WTC11 (cell line): ENCODE results near the gene ITPR1. TPM values are rescaled to one million over a fixed set of nuclear protein-coding genes. Genes with fewer than 3 reads are reported as not detected.

Experiments
- ATAC-seq: fragments of 200-7000 bp; cut with Tn5 transposase; 2 replicates; pipeline ENCODE4 v1.10.0; 2021; ENCODE audit warnings: mild to moderate bottlenecking, moderate library complexity
- CTCF ChIA-PET: fragments of 300-600 bp; sonication (Branson Sonifier 250); formaldehyde crosslinking; loops from one replicate; lab custom pipeline; 2021; ENCODE audit warnings: antibody characterized with exemption; lab: Charles Lee
- POLR2A ChIA-PET: fragments of 350-600 bp; sonication (Branson Sonifier 250); formaldehyde crosslinking; loops from one replicate; lab custom pipeline; 2021; ENCODE audit warnings: antibody characterized with exemption; lab: Charles Lee
- DNase-seq: peaks from one replicate; pipeline ENCODE4 v3.0.0; 2021; ENCODE audit warnings: low spot score
- H3K27ac Mint-ChIP-seq: 2 replicates; pipeline ENCODE4 v1.8.0; 2021; ENCODE audit warnings: mixed read lengths
- H3K27me3 Mint-ChIP-seq: 2 replicates; pipeline ENCODE4 v1.8.0; 2021; ENCODE audit warnings: low read depth, mild to moderate bottlenecking, moderate library complexity, mixed read lengths
- H3K36me3 Mint-ChIP-seq: 2 replicates; pipeline ENCODE4 v1.8.0; 2021; ENCODE audit warnings: mixed read lengths
- H3K4me1 Mint-ChIP-seq: 2 replicates; pipeline ENCODE4 v1.8.0; 2022; ENCODE audit warnings: mixed read lengths
- H3K4me3 Mint-ChIP-seq: 2 replicates; pipeline ENCODE4 v1.8.0; 2021; ENCODE audit warnings: mild to moderate bottlenecking, moderate library complexity, mixed read lengths
- H3K9me3 Mint-ChIP-seq: 2 replicates; pipeline ENCODE4 v1.8.0; 2021; ENCODE audit warnings: mixed read lengths
- CREM ChIP-seq: sonication (generic); formaldehyde crosslinking; IDR thresholded peaks from 2 replicates; pipeline ENCODE4 v1.8.1; 2022; ENCODE audit warnings: mild to moderate bottlenecking, missing genetic modification reagents, moderate library complexity
- E2F4 ChIP-seq: sonication (generic); formaldehyde crosslinking; IDR thresholded peaks from 2 replicates; pipeline ENCODE4 v1.8.1; 2022; ENCODE audit warnings: low read depth, mild to moderate bottlenecking, moderate library complexity, missing genetic modification reagents, borderline replicate concordance
- ELF4 ChIP-seq: sonication (generic); formaldehyde crosslinking; IDR thresholded peaks from 2 replicates; pipeline ENCODE4 v1.8.1; 2022; ENCODE audit warnings: low read depth, mild to moderate bottlenecking, moderate library complexity, missing genetic modification reagents
- GRHL2 ChIP-seq: fragments of 250-450 bp; sonication (Bioruptor Pico); IDR thresholded peaks from 2 replicates; pipeline ENCODE4 v1.8.0; 2022; ENCODE audit warnings: mild to moderate bottlenecking, moderate library complexity; ENCODE audit not compliant: insufficient replicate concordance, severe bottlenecking
- NR1H2 ChIP-seq: sonication (generic); formaldehyde crosslinking; IDR thresholded peaks from 2 replicates; pipeline ENCODE4 v1.9.0; 2021; ENCODE audit warnings: mild to moderate bottlenecking, moderate library complexity, missing genetic modification reagents
- RELA ChIP-seq: sonication (generic); formaldehyde crosslinking; IDR thresholded peaks from 2 replicates; pipeline ENCODE4 v1.8.1; 2022; ENCODE audit warnings: missing genetic modification reagents, mild to moderate bottlenecking, borderline replicate concordance
- SMAD4 ChIP-seq: sonication (generic); formaldehyde crosslinking; IDR thresholded peaks from 2 replicates; pipeline ENCODE4 v1.8.0; 2022; ENCODE audit warnings: mild to moderate bottlenecking, missing genetic modification reagents
- SP1 ChIP-seq: sonication (generic); formaldehyde crosslinking; conservative IDR thresholded peaks from 2 replicates; pipeline ENCODE4 v1.8.1; 2022; ENCODE audit warnings: missing genetic modification reagents
- TEAD1 ChIP-seq: sonication (generic); formaldehyde crosslinking; IDR thresholded peaks from 2 replicates; pipeline ENCODE4 v1.8.0; 2022; ENCODE audit warnings: mild to moderate bottlenecking, missing genetic modification reagents
- ZBTB21 ChIP-seq: sonication (generic); formaldehyde crosslinking; IDR thresholded peaks from 2 replicates; pipeline ENCODE4 v1.8.1; 2023; ENCODE audit warnings: mild to moderate bottlenecking, missing genetic modification reagents, borderline replicate concordance
- ZNF121 ChIP-seq: sonication (generic); formaldehyde crosslinking; IDR thresholded peaks from 2 replicates; pipeline ENCODE4 v1.8.0; 2023; ENCODE audit warnings: missing genetic modification reagents
- ZNF232 ChIP-seq: sonication (generic); formaldehyde crosslinking; IDR thresholded peaks from 2 replicates; pipeline ENCODE4 v1.8.0; 2022; ENCODE audit warnings: mild to moderate bottlenecking, missing genetic modification reagents
- ZNF317 ChIP-seq: sonication (generic); formaldehyde crosslinking; IDR thresholded peaks from 2 replicates; pipeline ENCODE4 v1.8.1; 2023; ENCODE audit warnings: low read depth, mild to moderate bottlenecking, moderate library complexity, missing genetic modification reagents, borderline replicate concordance
- ZNF416 ChIP-seq: fragments of 250-450 bp; sonication (Bioruptor Pico); IDR thresholded peaks from 2 replicates; pipeline ENCODE4 v1.9.0; 2021; ENCODE audit warnings: mild to moderate bottlenecking, inconsistent platforms
- ZNF671 ChIP-seq: fragments of 250-450 bp; sonication (Bioruptor Pico); IDR thresholded peaks from 2 replicates; pipeline ENCODE4 v1.8.0; 2021; ENCODE audit warnings: mild to moderate bottlenecking
- total RNA-seq: library from RNA; stranded (reverse); gene quantifications from 3 replicates; pipeline ENCODE4 v1.2.3, GENCODE V29; 2021
- TF ChIP-seq, protein P1 (sequence below): fragments of 250-450 bp; sonication (Bioruptor Pico); IDR thresholded peaks from 2 replicates; pipeline ENCODE4 v1.8.0; 2021; ENCODE audit warnings: mild to moderate bottlenecking
- TF ChIP-seq, protein P2 (sequence below): sonication (generic); formaldehyde crosslinking; conservative IDR thresholded peaks from 2 replicates; pipeline ENCODE4 v1.8.1; 2022; ENCODE audit warnings: mild to moderate bottlenecking, missing genetic modification reagents
- TF ChIP-seq, protein P3 (sequence below): fragments of 250-450 bp; sonication (Bioruptor Pico); IDR thresholded peaks from 2 replicates; pipeline ENCODE4 v1.9.0; 2021; ENCODE audit warnings: mild to moderate bottlenecking, borderline replicate concordance
- TF ChIP-seq, protein P4 (sequence below): sonication (generic); formaldehyde crosslinking; IDR thresholded peaks from 2 replicates; pipeline ENCODE4 v1.8.0; 2022; ENCODE audit warnings: mild to moderate bottlenecking, missing genetic modification reagents
- TF ChIP-seq, protein P5 (sequence below): fragments of 250-450 bp; sonication (Bioruptor Pico); IDR thresholded peaks from 2 replicates; pipeline ENCODE4 v1.9.0; 2021; ENCODE audit warnings: moderate library complexity, mild to moderate bottlenecking, inconsistent platforms, borderline replicate concordance

The ITPR1 gene
- total RNA-seq, 1 experiment from 2014 or later = 11.8 TPM

- H3K4me1 Mint-ChIP-seq = peaks cover 12% of the 10 kb centered on the region
- H3K27me3 Mint-ChIP-seq = no peaks in the 10 kb centered on the region; the same call in 1 of the 2 replicates
- TF ChIP-seq ZNF671 (CRISPR knock-in tag) (no peak), ZNF416 (CRISPR knock-in tag) (no peak), ELF4 (CRISPR knock-in tag) (no peak), CREM (CRISPR knock-in tag) (no peak), ZNF121 (CRISPR knock-in tag) (no peak), GRHL2 (CRISPR knock-in tag) (no peak), RELA (no peak), SMAD4 (CRISPR knock-in tag) (no peak), NR1H2 (CRISPR knock-in tag) (no peak), TEAD1 (CRISPR knock-in tag) (no peak), ZNF232 (no peak), E2F4 (no peak), SP1 (CRISPR knock-in tag) (no peak)
- TF ChIP-seq, protein P1, sequence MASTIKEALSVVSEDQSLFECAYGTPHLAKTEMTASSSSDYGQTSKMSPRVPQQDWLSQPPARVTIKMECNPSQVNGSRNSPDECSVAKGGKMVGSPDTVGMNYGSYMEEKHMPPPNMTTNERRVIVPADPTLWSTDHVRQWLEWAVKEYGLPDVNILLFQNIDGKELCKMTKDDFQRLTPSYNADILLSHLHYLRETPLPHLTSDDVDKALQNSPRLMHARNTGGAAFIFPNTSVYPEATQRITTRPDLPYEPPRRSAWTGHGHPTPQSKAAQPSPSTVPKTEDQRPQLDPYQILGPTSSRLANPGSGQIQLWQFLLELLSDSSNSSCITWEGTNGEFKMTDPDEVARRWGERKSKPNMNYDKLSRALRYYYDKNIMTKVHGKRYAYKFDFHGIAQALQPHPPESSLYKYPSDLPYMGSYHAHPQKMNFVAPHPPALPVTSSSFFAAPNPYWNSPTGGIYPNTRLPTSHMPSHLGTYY (CRISPR knock-in tag) = no peak
- TF ChIP-seq, protein P2, sequence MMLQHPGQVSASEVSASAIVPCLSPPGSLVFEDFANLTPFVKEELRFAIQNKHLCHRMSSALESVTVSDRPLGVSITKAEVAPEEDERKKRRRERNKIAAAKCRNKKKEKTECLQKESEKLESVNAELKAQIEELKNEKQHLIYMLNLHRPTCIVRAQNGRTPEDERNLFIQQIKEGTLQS (CRISPR knock-in tag) = no peak
- TF ChIP-seq, protein P3, sequence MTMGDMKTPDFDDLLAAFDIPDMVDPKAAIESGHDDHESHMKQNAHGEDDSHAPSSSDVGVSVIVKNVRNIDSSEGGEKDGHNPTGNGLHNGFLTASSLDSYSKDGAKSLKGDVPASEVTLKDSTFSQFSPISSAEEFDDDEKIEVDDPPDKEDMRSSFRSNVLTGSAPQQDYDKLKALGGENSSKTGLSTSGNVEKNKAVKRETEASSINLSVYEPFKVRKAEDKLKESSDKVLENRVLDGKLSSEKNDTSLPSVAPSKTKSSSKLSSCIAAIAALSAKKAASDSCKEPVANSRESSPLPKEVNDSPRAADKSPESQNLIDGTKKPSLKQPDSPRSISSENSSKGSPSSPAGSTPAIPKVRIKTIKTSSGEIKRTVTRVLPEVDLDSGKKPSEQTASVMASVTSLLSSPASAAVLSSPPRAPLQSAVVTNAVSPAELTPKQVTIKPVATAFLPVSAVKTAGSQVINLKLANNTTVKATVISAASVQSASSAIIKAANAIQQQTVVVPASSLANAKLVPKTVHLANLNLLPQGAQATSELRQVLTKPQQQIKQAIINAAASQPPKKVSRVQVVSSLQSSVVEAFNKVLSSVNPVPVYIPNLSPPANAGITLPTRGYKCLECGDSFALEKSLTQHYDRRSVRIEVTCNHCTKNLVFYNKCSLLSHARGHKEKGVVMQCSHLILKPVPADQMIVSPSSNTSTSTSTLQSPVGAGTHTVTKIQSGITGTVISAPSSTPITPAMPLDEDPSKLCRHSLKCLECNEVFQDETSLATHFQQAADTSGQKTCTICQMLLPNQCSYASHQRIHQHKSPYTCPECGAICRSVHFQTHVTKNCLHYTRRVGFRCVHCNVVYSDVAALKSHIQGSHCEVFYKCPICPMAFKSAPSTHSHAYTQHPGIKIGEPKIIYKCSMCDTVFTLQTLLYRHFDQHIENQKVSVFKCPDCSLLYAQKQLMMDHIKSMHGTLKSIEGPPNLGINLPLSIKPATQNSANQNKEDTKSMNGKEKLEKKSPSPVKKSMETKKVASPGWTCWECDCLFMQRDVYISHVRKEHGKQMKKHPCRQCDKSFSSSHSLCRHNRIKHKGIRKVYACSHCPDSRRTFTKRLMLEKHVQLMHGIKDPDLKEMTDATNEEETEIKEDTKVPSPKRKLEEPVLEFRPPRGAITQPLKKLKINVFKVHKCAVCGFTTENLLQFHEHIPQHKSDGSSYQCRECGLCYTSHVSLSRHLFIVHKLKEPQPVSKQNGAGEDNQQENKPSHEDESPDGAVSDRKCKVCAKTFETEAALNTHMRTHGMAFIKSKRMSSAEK (CRISPR knock-in tag) = no peak
- no peaks in the 10 kb centered on the region for H3K36me3 Mint-ChIP-seq
- POLR2A ChIA-PET = no interaction called here
- DNase-seq = no peak
- ATAC-seq = no peak
- no peaks in the 10 kb centered on the region for H3K9me3 Mint-ChIP-seq
- CTCF ChIA-PET = no interaction called here
- H3K4me3 Mint-ChIP-seq = no peak overlapping the region
- H3K27ac Mint-ChIP-seq = no peak overlapping the region
Measured at GRCh38 chr3:4551051-4551711, 58.0 kb downstream of the ITPR1 start.

DNA sequence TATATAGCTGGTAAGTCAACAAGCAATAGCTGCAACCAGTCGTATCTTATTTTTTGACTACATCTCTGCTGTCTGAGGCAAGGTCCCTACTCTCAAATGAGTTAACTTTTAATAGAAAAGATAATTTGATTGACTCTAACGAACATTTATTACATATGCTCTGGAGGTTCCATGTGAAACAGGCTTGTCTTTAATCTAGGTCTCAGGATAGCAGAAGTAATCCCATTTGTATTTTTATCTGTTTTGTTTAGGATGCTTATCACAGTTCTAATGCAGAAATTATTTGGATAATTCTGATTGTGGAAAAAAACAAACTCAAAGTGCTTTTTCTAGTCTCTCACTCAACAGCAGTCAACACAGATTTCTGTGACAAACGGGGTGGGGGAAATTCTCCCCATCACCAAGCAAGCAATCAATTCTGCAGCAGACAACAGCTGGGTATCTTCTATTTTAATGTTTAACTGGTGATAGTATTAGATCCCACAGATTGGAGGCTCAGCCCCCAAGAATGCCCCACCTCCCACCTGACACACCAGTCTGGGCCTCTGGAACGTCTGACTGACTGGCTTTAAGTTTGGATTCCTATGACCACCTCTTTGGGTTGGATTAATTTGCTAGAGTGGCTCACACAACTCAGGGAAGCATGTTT lies 58.8 kb downstream of the ITPR1 start:
- ChIA-PET POLR2A (interaction anchor here (1.0 kb wide), 1 partner anchor 84 kb away, joined by 4 read pairs; no protein-coding TSS in a partner anchor), CTCF (no interaction called here)
- no peak for TF ChIP-seq ZNF317 (CRISPR knock-in tag)
- TF ChIP-seq, protein P4, sequence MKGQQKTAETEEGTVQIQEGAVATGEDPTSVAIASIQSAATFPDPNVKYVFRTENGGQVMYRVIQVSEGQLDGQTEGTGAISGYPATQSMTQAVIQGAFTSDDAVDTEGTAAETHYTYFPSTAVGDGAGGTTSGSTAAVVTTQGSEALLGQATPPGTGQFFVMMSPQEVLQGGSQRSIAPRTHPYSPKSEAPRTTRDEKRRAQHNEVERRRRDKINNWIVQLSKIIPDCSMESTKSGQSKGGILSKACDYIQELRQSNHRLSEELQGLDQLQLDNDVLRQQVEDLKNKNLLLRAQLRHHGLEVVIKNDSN (CRISPR knock-in tag) = no peak
- no peak for TF ChIP-seq TEAD1 (CRISPR knock-in tag)
- TF ChIP-seq, protein P5, sequence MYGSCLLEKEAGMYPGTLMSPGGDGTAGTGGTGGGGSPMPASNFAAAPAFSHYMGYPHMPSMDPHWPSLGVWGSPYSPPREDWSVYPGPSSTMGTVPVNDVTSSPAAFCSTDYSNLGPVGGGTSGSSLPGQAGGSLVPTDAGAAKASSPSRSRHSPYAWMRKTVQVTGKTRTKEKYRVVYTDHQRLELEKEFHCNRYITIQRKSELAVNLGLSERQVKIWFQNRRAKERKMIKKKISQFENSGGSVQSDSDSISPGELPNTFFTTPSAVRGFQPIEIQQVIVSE (CRISPR knock-in tag) = no peak
- TF ChIP-seq ZBTB21 (CRISPR knock-in tag) = no peak
- no peaks in the 10 kb centered on the region; the same call in 1 of the 2 replicates for H3K27me3 Mint-ChIP-seq
- H3K9me3 Mint-ChIP-seq = peaks cover 6% of the 10 kb centered on the region
- no peak for ATAC-seq
- no peak for DNase-seq
- peaks cover 12% of the 10 kb centered on the region for H3K4me1 Mint-ChIP-seq
- H3K36me3 Mint-ChIP-seq = no peaks in the 10 kb centered on the region
- no peak overlapping the region for H3K4me3 Mint-ChIP-seq
- no peak overlapping the region for H3K27ac Mint-ChIP-seq
